IPS-18c (cell line): ENCODE measurements around the gene CD47.

Source experiments
- H3K4me3 ChIP-seq: 2 replicates; pipeline ENCODE4 v1.7.0; 2013; ENCODE audit warnings: low read depth, mild to moderate bottlenecking, low read length, moderate library complexity; ENCODE audit not compliant: insufficient read depth
- H3K9me3 ChIP-seq: one replicate; pipeline ENCODE4 v1.6.1; 2013; ENCODE audit warnings: mild to moderate bottlenecking, low read length, moderate library complexity; ENCODE audit not compliant: control insufficient read depth, insufficient read depth

Gene CD47

GRCh38 chr3:108012304-108012703 lies 78.5 kb downstream of the CD47 start:
- H3K4me3 ChIP-seq, result no peak overlapping the region
- H3K9me3 ChIP-seq, result no peaks in the 10 kb centered on the region

GRCh38 chr3:108011616-108012015 lies 79.2 kb downstream of the CD47 start:
- H3K4me3 ChIP-seq, result no peak overlapping the region
- no peaks in the 10 kb centered on the region for H3K9me3 ChIP-seq

GRCh38 chr3:108008931-108009639 lies 81.7 kb downstream of the CD47 start:
- H3K4me3 ChIP-seq, result no peak overlapping the region
- no peaks in the 10 kb centered on the region for H3K9me3 ChIP-seq

- Histone ChIP-seq H3K9me3 (no peaks in the 10 kb centered on the region), H3K4me3 (no peak overlapping the region)
Measured at GRCh38 chr3:108008106-108008505, 82.7 kb downstream of the CD47 start.

- Histone ChIP-seq H3K9me3 (no peaks in the 10 kb centered on the region), H3K4me3 (no peak overlapping the region)
Measured at GRCh38 chr3:108006881-108007331, 83.9 kb downstream of the CD47 start.

GRCh38 chr3:108006077-108006771 lies 84.6 kb downstream of the CD47 start:
- Histone ChIP-seq H3K4me3 (no peak overlapping the region), H3K9me3 (no peaks in the 10 kb centered on the region)

- H3K4me3 ChIP-seq, result no peak overlapping the region
- no peaks in the 10 kb centered on the region for H3K9me3 ChIP-seq
Measured at GRCh38 chr3:108004647-108005046, 86.2 kb downstream of the CD47 start.

GRCh38 chr3:108001457-108001856 lies 89.4 kb downstream of the CD47 start:
- Histone ChIP-seq H3K9me3 (no peaks in the 10 kb centered on the region), H3K4me3 (no peak overlapping the region)

GRCh38 chr3:107999215-107999775 lies 91.5 kb downstream of the CD47 start:
- H3K4me3 ChIP-seq, result no peak overlapping the region
- H3K9me3 ChIP-seq, result no peaks in the 10 kb centered on the region

GRCh38 chr3:107997671-107998070 lies 93.2 kb downstream of the CD47 start:
- H3K4me3 ChIP-seq, result no peak overlapping the region
- H3K9me3 ChIP-seq, result no peaks in the 10 kb centered on the region

GRCh38 chr3:107995823-107996222 lies 95.0 kb downstream of the CD47 start:
- H3K9me3 ChIP-seq, result no peaks in the 10 kb centered on the region
- no peak overlapping the region for H3K4me3 ChIP-seq

GRCh38 chr3:107994956-107995715 lies 95.7 kb downstream of the CD47 start:
- Histone ChIP-seq H3K4me3 (no peak overlapping the region), H3K9me3 (no peaks in the 10 kb centered on the region)

GRCh38 chr3:107994181-107994580 lies 96.7 kb downstream of the CD47 start:
- no peaks in the 10 kb centered on the region for H3K9me3 ChIP-seq
- H3K4me3 ChIP-seq, result no peak overlapping the region

GRCh38 chr3:107993771-107994170 lies 97.1 kb downstream of the CD47 start:
- Histone ChIP-seq H3K9me3 (no peaks in the 10 kb centered on the region), H3K4me3 (no peak overlapping the region)
